Mesothelial cell of epicardium (in vitro differentiated cells): ENCODE data around the gene DLX3. TPM values are rescaled to one million over a fixed set of nuclear protein-coding genes. Genes with fewer than 3 reads are reported as not detected.

Experiments
- DNase-seq, 2 experiments: peaks; one replicate each; pipeline ENCODE4 v3.0.0; 2021; ENCODE audit warnings: low spot score in 2 of 2; ENCODE audit not compliant: unreplicated experiment in 2 of 2
- H3K27ac Mint-ChIP-seq: 2 replicates; pipeline ENCODE4 v1.8.0; 2021; ENCODE audit warnings: mixed read lengths
- H3K27me3 Mint-ChIP-seq: 2 replicates; pipeline ENCODE4 v1.8.0; 2021; ENCODE audit warnings: low read depth, mixed read lengths
- H3K36me3 Mint-ChIP-seq: 2 replicates; pipeline ENCODE4 v1.8.0; 2021; ENCODE audit warnings: mixed read lengths
- H3K4me1 Mint-ChIP-seq: 2 replicates; pipeline ENCODE4 v1.8.0; 2021; ENCODE audit warnings: mixed read lengths
- H3K4me3 Mint-ChIP-seq: 2 replicates; pipeline ENCODE4 v1.8.0; 2021; ENCODE audit warnings: mild to moderate bottlenecking, moderate library complexity, mixed read lengths
- H3K9me3 Mint-ChIP-seq: 2 replicates; pipeline ENCODE4 v1.8.0; 2021; ENCODE audit warnings: mixed read lengths
- CTCF ChIP-seq: fragments of 200-600 bp; sonication (generic); IDR thresholded peaks from one replicate; pipeline ENCODE4 v1.5.0; 2021; ENCODE audit warnings: antibody characterized with exemption; ENCODE audit not compliant: unreplicated experiment
- total RNA-seq: library from RNA; stranded (reverse); gene quantifications from 3 replicates; pipeline ENCODE4 v1.2.1, GENCODE V29; 2021

Gene DLX3
- total RNA-seq, 1 donor from 2014 or later: 7.7 TPM

GRCh38 chr17:49993423-49994060, 1.5 kb downstream of the DLX3 start:
- Mint-ChIP-seq H3K27me3 (peaks cover 39% of the 10 kb centered on the region), H3K27ac (no peak overlapping the region), H3K4me1 (peaks cover 38% of the 10 kb centered on the region), H3K36me3 (no peaks in the 10 kb centered on the region), H3K9me3 (no peaks in the 10 kb centered on the region), H3K4me3 (peak overlapping the region; percentile 82)
- no peak for TF ChIP-seq CTCF
- peak in 1 of 2 experiments; percentile 48 for DNase-seq

GRCh38 chr17:49992933-49993422, 2.0 kb downstream of the DLX3 start:
- no peaks in the 10 kb centered on the region for H3K9me3 Mint-ChIP-seq

GRCh38 chr17:49992191-49992932, 2.7 kb downstream of the DLX3 start:
- H3K27ac Mint-ChIP-seq: no peak overlapping the region
- H3K36me3 Mint-ChIP-seq: no peaks in the 10 kb centered on the region
- DNase-seq: no peak
- H3K9me3 Mint-ChIP-seq: no peaks in the 10 kb centered on the region
- H3K4me1 Mint-ChIP-seq: peaks cover 39% of the 10 kb centered on the region
- peak overlapping the region; percentile 64 for H3K4me3 Mint-ChIP-seq
- no peak for TF ChIP-seq CTCF
- peaks cover 39% of the 10 kb centered on the region for H3K27me3 Mint-ChIP-seq

More at GRCh38 chr17:49992933-49993422, 2.0 kb downstream of the DLX3 start:
- H3K4me3 Mint-ChIP-seq: peak overlapping the region; percentile 64
- peaks cover 37% of the 10 kb centered on the region for H3K4me1 Mint-ChIP-seq
- no peak for TF ChIP-seq CTCF
- no peaks in the 10 kb centered on the region for H3K36me3 Mint-ChIP-seq
- H3K27me3 Mint-ChIP-seq: peaks cover 40% of the 10 kb centered on the region
- DNase-seq: no peak
- no peak overlapping the region for H3K27ac Mint-ChIP-seq

GRCh38 chr17:49991409-49991808, 3.6 kb downstream of the DLX3 start:
- no peak overlapping the region for H3K27ac Mint-ChIP-seq
- no peak for TF ChIP-seq CTCF
- H3K27me3 Mint-ChIP-seq: peaks cover 39% of the 10 kb centered on the region
- H3K36me3 Mint-ChIP-seq: no peaks in the 10 kb centered on the region
- no peak overlapping the region for H3K4me3 Mint-ChIP-seq
- peaks cover 33% of the 10 kb centered on the region for H3K4me1 Mint-ChIP-seq
- no peaks in the 10 kb centered on the region for H3K9me3 Mint-ChIP-seq
- no peak for DNase-seq

- Mint-ChIP-seq H3K36me3 (no peaks in the 10 kb centered on the region), H3K4me1 (peaks cover 28% of the 10 kb centered on the region), H3K9me3 (no peaks in the 10 kb centered on the region), H3K27ac (no peak overlapping the region), H3K27me3 (peaks cover 35% of the 10 kb centered on the region), H3K4me3 (no peak overlapping the region)
- TF ChIP-seq CTCF: no peak
- DNase-seq: no peak
Measured at GRCh38 chr17:49990921-49991320, 4.1 kb downstream of the DLX3 start.
